ENCODE results near the gene ZNF138.

GRCh38 chr7:64768824-64769223, 25.4 kb upstream of the ZNF138 start:
- TF ChIP-seq, protein P1, sequence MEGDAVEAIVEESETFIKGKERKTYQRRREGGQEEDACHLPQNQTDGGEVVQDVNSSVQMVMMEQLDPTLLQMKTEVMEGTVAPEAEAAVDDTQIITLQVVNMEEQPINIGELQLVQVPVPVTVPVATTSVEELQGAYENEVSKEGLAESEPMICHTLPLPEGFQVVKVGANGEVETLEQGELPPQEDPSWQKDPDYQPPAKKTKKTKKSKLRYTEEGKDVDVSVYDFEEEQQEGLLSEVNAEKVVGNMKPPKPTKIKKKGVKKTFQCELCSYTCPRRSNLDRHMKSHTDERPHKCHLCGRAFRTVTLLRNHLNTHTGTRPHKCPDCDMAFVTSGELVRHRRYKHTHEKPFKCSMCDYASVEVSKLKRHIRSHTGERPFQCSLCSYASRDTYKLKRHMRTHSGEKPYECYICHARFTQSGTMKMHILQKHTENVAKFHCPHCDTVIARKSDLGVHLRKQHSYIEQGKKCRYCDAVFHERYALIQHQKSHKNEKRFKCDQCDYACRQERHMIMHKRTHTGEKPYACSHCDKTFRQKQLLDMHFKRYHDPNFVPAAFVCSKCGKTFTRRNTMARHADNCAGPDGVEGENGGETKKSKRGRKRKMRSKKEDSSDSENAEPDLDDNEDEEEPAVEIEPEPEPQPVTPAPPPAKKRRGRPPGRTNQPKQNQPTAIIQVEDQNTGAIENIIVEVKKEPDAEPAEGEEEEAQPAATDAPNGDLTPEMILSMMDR (IDR thresholded peaks at IDR 0.05): no peak
- TF ChIP-seq EP300 (IDR thresholded peaks at IDR 0.05): no peak
- TF ChIP-seq POLR2A (IDR thresholded peaks at IDR 0.05): no peak
